ENCODE data around the gene KRTAP17-1. TPM values are rescaled to one million over a fixed set of nuclear protein-coding genes. Genes with fewer than 3 reads are reported as not detected.

Gene KRTAP17-1, protein sequence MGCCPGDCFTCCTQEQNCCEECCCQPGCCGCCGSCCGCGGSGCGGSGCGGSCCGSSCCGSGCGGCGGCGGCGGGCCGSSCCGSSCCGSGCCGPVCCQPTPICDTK
- total RNA-seq (2022; extraction: Qiagen RNA extraction; ENCODE audit: low read depth) = not detected in 5 replicates

DNA sequence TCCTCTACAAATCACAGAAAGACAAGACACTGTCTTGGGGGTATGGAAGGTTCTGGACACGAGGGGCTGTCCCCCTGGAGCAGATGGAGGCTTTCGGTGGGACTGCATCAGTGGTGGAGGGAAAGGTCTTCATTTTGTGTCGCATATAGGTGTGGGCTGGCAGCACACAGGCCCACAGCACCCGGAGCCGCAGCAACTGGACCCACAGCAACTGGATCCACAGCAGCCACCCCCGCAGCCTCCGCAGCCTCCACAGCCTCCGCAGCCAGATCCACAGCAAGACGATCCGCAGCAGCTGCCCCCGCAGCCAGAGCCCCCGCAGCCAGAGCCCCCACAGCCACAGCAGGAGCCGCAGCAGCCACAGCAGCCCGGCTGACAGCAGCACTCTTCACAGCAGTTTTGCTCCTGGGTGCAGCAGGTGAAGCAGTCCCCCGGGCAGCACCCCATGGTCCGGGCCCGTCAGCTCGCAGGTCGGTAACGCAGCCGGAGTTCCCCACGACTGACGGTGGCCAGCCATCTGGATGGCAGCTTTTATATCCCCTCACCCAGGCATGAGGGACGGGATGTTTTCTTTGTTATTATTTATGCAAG lies at the start of gene KRTAP17-1:
KRTAP17-1 (minus strand) TSS at position 507 of the 591 bp plus-strand sequence; CDS start at position 447, 60 bp downstream.

DNA sequence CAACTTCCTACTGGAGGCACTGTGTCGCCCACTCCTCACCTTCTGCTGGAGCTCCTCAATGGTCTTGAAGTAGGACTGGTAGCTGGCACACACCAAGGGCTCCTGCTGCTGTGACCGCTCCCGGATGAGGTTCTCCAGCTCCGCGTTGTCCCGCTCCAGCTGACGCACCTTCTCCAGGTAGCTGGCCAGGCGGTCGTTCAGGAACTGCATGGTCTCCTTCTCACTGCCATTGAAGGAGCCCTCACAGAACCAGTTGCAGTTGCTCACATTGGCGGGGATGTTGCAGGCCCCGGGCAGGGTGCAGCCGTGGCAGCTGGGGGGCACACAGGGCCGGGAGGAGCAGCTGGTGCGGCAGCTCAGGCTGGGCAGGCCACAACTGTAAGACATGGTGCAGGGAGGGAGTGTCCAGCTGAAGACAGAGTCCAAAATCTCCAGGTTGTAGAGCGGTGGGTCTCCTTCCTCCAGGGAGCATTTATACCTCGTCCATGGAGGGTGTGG lies 34.9 kb upstream of the KRTAP17-1 start, which contains the start of gene KRT33A:
KRT33A (minus strand) TSS at position 448 of the 498 bp plus-strand sequence; CDS start at position 387, 61 bp downstream.

DNA sequence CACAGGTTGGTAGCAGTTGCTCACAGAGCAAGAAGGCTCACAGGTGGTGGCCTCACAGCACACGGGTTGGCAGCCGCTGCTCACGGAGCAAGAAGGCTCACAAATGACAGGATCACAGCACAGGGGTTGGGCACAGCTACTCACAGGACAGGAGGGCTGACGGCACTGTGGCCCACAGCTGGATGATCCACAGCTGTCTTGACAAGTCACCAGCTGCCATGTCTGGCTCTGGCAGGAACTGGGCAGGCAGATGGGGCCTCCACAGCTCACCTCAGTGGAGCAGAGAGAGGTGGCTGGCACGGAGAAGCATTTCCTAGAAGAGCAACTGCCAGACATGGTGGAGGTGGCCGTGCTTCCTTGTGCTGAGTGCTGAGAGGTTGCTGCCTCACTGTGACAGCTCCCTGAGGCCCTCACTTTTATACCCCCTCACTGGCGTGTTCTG lies 6.6 kb downstream of the KRTAP17-1 start, which contains the start of gene KRTAP16-1:
KRTAP16-1 (minus strand) TSS at position 392 of the 442 bp plus-strand sequence; CDS start at position 336, 56 bp downstream.

DNA sequence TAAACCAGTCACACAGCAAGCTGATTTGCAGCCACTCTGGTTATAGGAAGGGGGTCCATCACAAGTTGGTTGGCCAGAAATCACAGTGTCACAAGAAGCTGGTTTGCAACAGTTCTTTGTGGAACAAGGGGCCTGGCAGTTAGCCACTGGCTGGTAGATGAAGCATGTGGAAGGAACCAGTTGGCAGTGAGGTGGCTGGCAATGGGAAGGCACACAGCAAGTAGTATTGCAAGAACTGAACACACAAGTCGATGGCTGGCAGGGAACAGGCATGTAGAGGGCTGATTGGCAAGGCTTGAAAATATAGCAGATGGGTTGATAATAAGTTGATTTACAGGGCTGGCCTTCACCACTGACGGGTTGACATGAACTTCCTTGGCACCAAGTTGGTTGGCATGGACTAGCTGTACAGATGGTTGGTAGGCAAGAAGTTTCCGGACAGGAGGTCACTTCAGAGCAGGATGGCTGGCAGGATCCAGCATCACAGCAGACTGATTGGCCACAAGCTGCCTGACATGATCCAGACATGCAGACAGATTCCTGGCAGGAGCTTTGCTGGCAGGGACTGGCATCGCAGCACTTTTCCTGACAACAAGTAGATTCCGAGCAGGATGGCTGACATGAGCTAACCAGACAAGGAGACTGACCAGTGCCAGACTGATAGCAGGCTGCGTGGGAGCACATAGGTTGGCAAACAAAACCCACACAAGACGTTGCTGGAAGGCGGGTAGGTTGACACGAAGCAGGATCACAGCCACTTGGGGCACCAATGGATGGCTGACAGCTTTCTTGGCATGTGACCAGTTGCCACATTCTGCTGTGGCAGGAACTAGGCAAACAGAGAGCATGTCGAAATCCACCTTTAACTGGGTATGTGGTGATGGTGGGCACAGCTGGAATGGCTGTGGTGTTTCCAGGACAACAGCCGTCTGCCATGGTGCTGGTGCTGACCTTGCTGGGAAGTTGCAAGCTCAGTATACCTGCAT lies 13.3 kb downstream of the KRTAP17-1 start, which contains the start of gene KRTAP29-1:
KRTAP29-1 (minus strand) TSS at position 936 of the 986 bp plus-strand sequence; CDS start at position 936, 0 bp downstream.

DNA sequence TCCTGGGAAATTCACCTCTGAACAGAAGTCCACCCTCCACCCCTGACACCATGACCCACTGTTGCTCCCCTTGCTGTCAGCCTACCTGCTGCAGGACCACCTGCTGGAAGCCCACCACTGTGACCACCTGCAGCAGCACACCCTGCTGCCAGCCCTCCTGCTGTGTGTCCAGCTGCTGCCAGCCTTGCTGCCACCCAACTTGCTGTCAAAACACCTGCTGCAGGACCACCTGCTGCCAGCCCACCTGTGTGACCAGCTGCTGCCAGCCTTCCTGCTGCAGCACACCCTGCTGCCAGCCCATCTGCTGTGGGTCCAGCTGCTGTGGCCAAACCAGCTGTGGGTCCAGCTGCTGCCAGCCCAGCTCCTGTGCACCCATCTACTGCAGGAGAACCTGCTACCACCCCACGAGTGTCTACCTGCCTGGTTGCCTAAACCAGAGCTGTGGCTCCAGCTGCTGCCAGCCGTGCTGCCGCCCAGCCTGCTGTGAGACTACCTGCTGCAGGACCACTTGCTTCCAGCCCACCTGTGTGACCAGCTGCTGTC lies 39.8 kb downstream of the KRTAP17-1 start, which contains the start of gene KRTAP9-7:
KRTAP9-7 (plus strand) TSS at position 51 of the 543 bp plus-strand sequence; CDS start at position 51, 0 bp downstream.

DNA sequence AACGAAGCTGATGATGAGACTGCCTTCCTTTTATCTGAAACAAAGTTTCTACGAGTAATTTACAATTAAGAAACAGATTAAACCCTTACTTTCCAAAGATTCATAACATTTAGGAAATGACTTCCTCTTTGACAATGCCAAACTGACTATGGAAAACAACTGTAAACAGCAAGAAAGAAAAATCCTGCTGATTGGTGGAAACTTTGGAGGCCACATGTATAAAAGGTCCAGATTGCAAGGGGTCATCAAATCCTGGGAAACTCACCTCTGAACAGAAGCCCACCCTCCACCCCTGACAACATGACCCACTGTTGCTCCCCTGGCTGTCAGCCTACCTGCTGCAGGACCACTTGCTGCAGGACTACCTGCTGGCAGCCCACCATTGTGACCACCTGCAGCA lies 50.4 kb downstream of the KRTAP17-1 start, which contains the start of gene KRTAP9-6:
KRTAP9-6 (plus strand) TSS at position 301 of the 400 bp plus-strand sequence; CDS start at position 301, 0 bp downstream.

Other genes with a start within 250 kb of the KRTAP17-1 start
- gene KRTAP2-4, start 249.8 kb downstream of the KRTAP17-1 start, total RNA-seq (2022; extraction: Qiagen RNA extraction; ENCODE audit: low read depth) = not detected in 5 replicates
- not detected in 5 replicates for gene KRTAP4-7, start 231.6 kb downstream of the KRTAP17-1 start, total RNA-seq (2022; extraction: Qiagen RNA extraction; ENCODE audit: low read depth)
- not detected in 5 replicates for gene KRTAP4-8, start 217.6 kb downstream of the KRTAP17-1 start, total RNA-seq (2022; extraction: Qiagen RNA extraction; ENCODE audit: low read depth)
- not detected in 5 replicates for gene KRTAP4-16, start 213.5 kb downstream of the KRTAP17-1 start, total RNA-seq (2022; extraction: Qiagen RNA extraction; ENCODE audit: low read depth)
- gene KRTAP4-9, start 210.3 kb downstream of the KRTAP17-1 start, total RNA-seq (2022; extraction: Qiagen RNA extraction; ENCODE audit: low read depth) = not detected in 5 replicates
- gene KRTAP4-11, start 197.3 kb downstream of the KRTAP17-1 start, total RNA-seq (2022; extraction: Qiagen RNA extraction; ENCODE audit: low read depth) = not detected in 5 replicates
- gene KRTAP4-12, start 191.5 kb downstream of the KRTAP17-1 start, total RNA-seq (2022; extraction: Qiagen RNA extraction; ENCODE audit: low read depth) = not detected in 5 replicates
- not detected in 5 replicates for gene KRTAP4-6, start 175.2 kb downstream of the KRTAP17-1 start, total RNA-seq (2022; extraction: Qiagen RNA extraction; ENCODE audit: low read depth)
- not detected in 5 replicates for gene KRTAP4-5, start 165.9 kb downstream of the KRTAP17-1 start, total RNA-seq (2022; extraction: Qiagen RNA extraction; ENCODE audit: low read depth)
- not detected in 5 replicates for gene KRTAP4-4, start 155.0 kb downstream of the KRTAP17-1 start, total RNA-seq (2022; extraction: Qiagen RNA extraction; ENCODE audit: low read depth)
- gene KRTAP4-3, start 147.5 kb downstream of the KRTAP17-1 start, total RNA-seq (2022; extraction: Qiagen RNA extraction; ENCODE audit: low read depth) = not detected in 5 replicates
- not detected in 5 replicates for gene KRTAP4-2, start 137.5 kb downstream of the KRTAP17-1 start, total RNA-seq (2022; extraction: Qiagen RNA extraction; ENCODE audit: low read depth)
- gene KRTAP4-1, start 130.8 kb downstream of the KRTAP17-1 start, total RNA-seq (2022; extraction: Qiagen RNA extraction; ENCODE audit: low read depth) = 0.20 to 0.22 TPM in 2 of 5 replicates, not detected in the others
- not detected in 5 replicates for gene KRTAP9-1, start 125.8 kb downstream of the KRTAP17-1 start, total RNA-seq (2022; extraction: Qiagen RNA extraction; ENCODE audit: low read depth)
- gene KRTAP9-2, start 89.1 kb downstream of the KRTAP17-1 start, total RNA-seq (2022; extraction: Qiagen RNA extraction; ENCODE audit: low read depth) = not detected in 5 replicates
- gene KRTAP9-3, start 83.3 kb downstream of the KRTAP17-1 start, total RNA-seq (2022; extraction: Qiagen RNA extraction; ENCODE audit: low read depth) = not detected in 5 replicates
- gene KRTAP9-8, start 77.7 kb downstream of the KRTAP17-1 start, total RNA-seq (2022; extraction: Qiagen RNA extraction; ENCODE audit: low read depth) = not detected in 5 replicates
- not detected in 5 replicates for gene KRTAP9-4, start 66.0 kb downstream of the KRTAP17-1 start, total RNA-seq (2022; extraction: Qiagen RNA extraction; ENCODE audit: low read depth)
- gene KRTAP9-9, start 60.3 kb downstream of the KRTAP17-1 start, total RNA-seq (2022; extraction: Qiagen RNA extraction; ENCODE audit: low read depth) = not detected in 5 replicates
- not detected in 5 replicates for gene KRTAP9-6, start 50.3 kb downstream of the KRTAP17-1 start, total RNA-seq (2022; extraction: Qiagen RNA extraction; ENCODE audit: low read depth)
- not detected in 5 replicates for gene KRTAP9-7, start 40.0 kb downstream of the KRTAP17-1 start, total RNA-seq (2022; extraction: Qiagen RNA extraction; ENCODE audit: low read depth)
- not detected in 5 replicates for gene KRTAP29-1, start 12.9 kb downstream of the KRTAP17-1 start, total RNA-seq (2022; extraction: Qiagen RNA extraction; ENCODE audit: low read depth)
- gene KRTAP16-1, start 6.4 kb downstream of the KRTAP17-1 start, total RNA-seq (2022; extraction: Qiagen RNA extraction; ENCODE audit: low read depth) = not detected in 5 replicates
- gene KRT33A, start 35.1 kb upstream of the KRTAP17-1 start, total RNA-seq (2022; extraction: Qiagen RNA extraction; ENCODE audit: low read depth) = not detected in 5 replicates
- not detected in 5 replicates for gene KRT33B, start 54.1 kb upstream of the KRTAP17-1 start, total RNA-seq (2022; extraction: Qiagen RNA extraction; ENCODE audit: low read depth)
- gene KRT34, start 66.6 kb upstream of the KRTAP17-1 start, total RNA-seq (2022; extraction: Qiagen RNA extraction; ENCODE audit: low read depth) = 0.37 to 0.73 TPM (median 0.45 TPM) in 5 replicates
- gene KRT31, start 81.9 kb upstream of the KRTAP17-1 start, total RNA-seq (2022; extraction: Qiagen RNA extraction; ENCODE audit: low read depth) = 0.08 TPM in 1 of 5 replicates, not detected in the others
- not detected in 5 replicates for gene KRT37, start 108.9 kb upstream of the KRTAP17-1 start, total RNA-seq (2022; extraction: Qiagen RNA extraction; ENCODE audit: low read depth)
- not detected in 5 replicates for gene KRT38, start 125.3 kb upstream of the KRTAP17-1 start, total RNA-seq (2022; extraction: Qiagen RNA extraction; ENCODE audit: low read depth)
- gene KRT32, start 151.7 kb upstream of the KRTAP17-1 start, total RNA-seq (2022; extraction: Qiagen RNA extraction; ENCODE audit: low read depth) = 0.13 TPM in 1 of 5 replicates, not detected in the others
- not detected in 5 replicates for gene KRT35, start 165.4 kb upstream of the KRTAP17-1 start, total RNA-seq (2022; extraction: Qiagen RNA extraction; ENCODE audit: low read depth)
- gene KRT36, start 174.2 kb upstream of the KRTAP17-1 start, total RNA-seq (2022; extraction: Qiagen RNA extraction; ENCODE audit: low read depth) = 0.07 TPM in 1 of 5 replicates, not detected in the others
- gene KRT13, start 189.9 kb upstream of the KRTAP17-1 start, total RNA-seq (2022; extraction: Qiagen RNA extraction; ENCODE audit: low read depth) = 0.24 to 0.87 TPM (median 0.39 TPM) in 5 replicates
- 2.7 to 4.0 TPM (median 3.2 TPM) in 5 replicates for gene KRT15, start 203.2 kb upstream of the KRTAP17-1 start, total RNA-seq (2022; extraction: Qiagen RNA extraction; ENCODE audit: low read depth)
- gene KRT19, start 212.6 kb upstream of the KRTAP17-1 start, total RNA-seq (2022; extraction: Qiagen RNA extraction; ENCODE audit: low read depth) = 42.9 to 67.6 TPM (median 53.1 TPM) in 5 replicates

Data from A549 treated with GW870086 at 1 μM for 4 hours (cell line).